Raji (cell line): ENCODE results near the gene SNAPIN.

Experiments used
- POLR2A ChIP-seq: IDR thresholded peaks from 2 replicates; pipeline ENCODE4 v1.6.1; 2011; ENCODE audit warnings: low read depth, low read length, control low read depth; ENCODE audit not compliant: insufficient read depth

The SNAPIN gene

DNA sequence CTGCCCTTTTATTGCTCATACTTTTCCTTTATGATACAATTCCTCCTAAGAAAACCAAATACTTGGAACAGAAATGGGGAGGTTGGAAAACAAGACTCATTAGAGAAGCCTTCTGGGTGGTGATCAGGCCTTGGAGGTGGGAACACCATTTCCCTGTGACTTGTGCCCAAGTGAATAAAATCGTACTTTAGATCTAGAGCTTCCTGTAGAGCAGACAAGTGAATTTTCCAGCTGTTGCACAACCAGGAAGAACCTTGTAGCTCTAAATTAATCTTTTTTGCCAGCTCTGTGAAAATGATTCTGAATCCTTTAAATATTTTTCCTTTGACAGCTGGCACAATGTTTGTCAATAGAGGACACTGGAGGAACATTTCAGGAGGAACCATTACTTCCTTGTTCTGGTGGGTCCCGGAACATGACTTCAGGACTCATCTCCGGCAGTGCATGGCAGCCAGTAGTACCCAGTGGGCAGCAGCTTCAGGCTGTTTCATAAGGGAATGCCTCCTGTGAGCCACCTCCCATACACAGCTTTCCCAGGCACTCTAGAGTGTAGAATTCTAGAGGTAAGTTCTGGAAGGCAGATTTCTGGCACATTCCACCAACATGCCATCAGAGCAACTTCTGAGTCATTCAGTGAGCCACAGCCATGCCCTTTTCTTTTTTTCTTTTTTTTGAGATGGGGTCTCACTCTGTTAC lies 5.5 kb upstream of the SNAPIN start:
- TF ChIP-seq POLR2A = no peak

DNA sequence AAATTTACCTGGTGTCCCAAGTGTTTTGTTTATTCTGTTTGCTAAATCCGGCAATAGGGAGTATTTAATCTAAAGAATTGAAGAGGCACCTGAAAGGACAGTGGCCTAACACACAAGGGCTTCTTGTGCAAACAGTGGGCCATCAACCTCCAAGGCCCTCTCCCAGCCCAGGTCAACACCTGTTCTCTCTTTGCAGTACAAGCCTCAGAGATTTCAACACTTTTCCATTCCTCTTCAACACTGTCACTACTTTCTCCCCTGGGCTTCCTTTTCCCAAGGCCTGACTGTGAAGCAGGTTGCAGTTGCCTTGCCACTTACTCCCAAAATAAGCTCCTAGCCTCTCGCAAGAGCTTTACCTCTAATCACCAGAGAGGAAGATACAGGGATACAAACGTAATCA lies 3.2 kb upstream of the SNAPIN start:
- no peak for TF ChIP-seq POLR2A

DNA sequence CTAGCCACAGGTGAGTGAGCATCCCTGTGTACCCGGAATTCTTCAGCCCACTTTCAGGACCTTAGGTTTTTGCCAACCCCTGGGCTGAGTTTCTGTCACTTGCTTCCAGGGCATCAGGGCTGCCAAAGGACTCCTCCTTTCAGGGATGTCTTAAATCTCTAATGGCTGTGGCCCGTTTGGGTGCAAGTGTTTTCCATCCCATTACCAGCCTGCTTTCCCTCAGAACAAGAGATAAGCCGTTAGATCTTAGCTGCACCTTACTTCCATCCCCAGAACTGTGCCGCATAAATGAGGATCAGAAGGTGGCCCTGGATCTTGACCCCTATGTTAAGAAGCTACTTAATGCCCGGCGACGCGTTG lies 652 bp downstream of the SNAPIN start:
- TF ChIP-seq POLR2A = no peak

DNA sequence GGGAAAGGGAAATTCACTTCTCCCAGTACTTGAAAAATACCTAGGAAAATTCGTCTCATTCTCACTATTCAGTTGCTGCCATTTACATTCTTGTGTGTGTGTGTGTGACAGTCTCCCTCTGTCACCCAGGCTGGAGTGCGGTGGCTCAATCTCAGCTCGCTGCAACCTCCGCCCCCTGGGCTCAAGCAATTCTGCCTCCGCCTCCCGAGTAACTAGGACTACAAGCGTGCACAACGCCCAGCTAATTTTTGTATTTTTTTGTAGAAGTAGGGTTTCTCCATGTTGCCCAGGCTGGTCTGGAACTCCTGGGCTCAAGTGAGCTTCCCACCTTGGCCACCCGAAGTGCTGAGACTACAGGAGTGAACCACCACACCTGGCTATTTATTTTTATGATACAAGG lies 1.2 kb downstream of the SNAPIN start:
- no peak for TF ChIP-seq POLR2A

DNA sequence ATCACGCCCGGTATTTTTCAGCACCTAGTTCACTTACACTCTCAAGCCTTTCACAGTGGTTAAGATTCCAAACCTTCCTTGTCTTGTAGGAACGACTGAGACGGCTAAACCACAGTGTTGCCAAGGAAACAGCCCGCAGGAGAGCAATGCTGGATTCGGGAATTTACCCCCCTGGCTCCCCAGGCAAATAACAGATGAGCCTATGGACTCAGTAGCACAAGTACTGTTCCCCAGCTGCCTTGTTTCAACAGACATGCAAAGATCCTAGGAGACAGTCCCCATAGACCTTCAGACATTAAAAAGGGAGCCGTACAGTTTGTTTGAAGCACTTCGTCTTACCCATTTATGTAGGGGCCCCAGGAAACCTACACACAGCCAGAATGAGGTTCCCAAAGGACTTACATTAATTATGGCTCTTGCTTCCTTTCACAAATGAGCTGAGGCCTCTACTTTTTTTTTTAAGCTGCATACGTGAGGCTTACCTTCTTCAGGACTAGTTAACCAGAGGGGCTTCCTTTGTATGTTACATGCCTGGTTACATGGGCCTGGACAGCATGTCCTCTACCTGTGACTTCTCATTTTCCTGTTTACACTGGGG lies 2.7 kb downstream of the SNAPIN start:
- no peak for TF ChIP-seq POLR2A

DNA sequence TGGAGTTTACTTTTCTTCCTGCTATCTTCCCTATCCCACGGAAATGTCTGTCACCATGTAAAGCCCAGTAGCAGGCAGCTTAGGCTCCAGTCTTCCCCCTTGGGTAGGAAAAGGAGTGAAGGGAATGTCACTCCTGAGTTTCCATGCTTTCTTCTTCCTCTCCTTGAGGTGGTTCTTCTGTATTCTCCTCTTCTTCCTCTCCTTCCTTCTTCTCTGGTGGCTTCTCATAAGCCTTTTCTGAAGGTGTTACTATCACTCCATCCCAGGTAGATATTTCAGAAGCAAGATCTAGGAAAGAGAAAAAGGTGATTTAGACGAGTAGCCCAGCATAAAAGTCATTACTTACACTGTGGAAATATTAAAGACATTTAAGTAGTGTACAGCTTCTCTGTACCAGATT lies 3.8 kb downstream of the SNAPIN start:
- TF ChIP-seq POLR2A = no peak

DNA sequence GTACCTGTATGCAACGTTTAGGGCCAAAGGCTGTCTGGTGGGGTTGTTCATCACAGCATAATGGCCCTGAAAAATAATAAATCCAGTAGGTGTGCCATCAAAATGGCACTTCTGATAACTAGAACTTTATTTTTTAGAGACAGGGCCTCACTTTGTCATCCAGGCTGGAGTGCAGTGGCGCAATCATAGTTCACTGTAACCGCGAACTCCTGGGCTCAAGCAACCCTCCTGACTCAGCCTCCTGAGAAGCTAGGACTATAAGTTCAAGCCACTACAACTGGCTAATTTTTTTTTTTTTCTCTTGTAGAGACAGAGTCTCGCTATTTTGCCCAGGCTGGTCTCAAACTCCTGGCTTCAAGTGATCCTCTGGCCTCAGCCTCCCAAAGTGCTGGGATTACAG lies 4.7 kb downstream of the SNAPIN start:
- no peak for TF ChIP-seq POLR2A

DNA sequence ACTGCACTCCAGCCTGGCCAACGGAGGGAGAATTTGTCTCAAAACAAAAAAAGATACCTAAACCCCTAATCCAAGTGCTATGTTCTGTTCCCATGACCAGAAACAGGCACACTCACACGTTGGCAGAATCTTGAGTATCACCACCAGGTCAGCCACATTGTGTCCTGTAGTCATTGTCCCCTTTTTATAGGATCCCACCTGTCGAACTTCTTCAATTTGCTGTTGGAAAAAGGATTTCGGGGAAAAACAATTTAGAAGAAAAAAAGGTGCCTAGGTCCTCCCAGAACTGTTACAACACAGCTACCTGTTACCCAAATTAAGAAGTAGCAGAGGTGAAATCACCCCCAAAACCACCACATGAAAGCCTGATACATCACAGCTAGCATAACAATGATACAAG lies 8.9 kb downstream of the SNAPIN start:
- no peak for TF ChIP-seq POLR2A

DNA sequence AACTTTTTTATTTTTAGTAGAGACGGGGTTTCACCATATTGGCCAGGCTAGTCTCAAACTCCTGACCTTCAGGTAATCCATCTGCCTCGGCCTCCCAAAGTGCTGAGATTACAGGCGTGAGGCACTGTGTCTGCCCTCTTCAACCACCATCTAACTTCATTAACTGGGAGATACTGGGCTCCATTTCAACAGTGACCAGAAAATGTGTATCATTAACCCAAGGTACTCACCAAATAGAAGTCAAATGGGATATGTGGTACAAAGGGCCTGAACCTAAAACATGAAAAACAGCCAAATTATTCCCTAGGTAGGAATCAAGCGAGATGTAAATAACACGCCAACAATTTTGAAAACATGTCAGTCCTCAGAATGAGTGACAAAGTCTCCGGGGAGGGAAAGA lies 11.1 kb downstream of the SNAPIN start:
- no peak for TF ChIP-seq POLR2A

DNA sequence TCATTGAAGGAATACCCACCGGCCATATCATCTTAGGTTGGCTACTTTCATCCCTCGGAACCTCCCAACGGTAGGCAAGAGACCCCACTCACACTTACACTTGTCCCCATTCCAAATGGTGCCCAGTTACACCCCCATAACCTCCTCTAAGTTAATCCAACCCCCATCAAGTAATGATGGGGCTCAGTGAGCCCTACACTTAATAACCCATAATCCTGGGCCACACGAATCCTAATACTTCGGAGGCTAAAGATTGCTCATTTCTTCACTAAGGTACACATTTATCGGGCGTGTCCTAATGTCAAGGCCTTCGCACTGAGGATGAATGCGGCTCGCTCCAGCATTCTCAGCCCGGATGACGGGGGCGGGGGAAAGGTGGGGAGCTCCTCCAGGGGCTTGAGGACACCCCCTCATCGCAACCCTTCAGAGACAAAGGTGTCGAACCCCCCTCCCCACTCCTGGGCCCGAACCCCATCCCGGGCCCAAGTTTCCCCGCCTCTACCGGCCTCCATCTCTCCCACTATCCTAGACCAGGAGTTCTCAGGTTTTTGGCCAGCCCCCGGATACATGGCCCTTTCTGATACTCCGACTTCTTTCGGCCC lies 11.9 kb downstream of the SNAPIN start:
- TF ChIP-seq POLR2A = no peak

DNA sequence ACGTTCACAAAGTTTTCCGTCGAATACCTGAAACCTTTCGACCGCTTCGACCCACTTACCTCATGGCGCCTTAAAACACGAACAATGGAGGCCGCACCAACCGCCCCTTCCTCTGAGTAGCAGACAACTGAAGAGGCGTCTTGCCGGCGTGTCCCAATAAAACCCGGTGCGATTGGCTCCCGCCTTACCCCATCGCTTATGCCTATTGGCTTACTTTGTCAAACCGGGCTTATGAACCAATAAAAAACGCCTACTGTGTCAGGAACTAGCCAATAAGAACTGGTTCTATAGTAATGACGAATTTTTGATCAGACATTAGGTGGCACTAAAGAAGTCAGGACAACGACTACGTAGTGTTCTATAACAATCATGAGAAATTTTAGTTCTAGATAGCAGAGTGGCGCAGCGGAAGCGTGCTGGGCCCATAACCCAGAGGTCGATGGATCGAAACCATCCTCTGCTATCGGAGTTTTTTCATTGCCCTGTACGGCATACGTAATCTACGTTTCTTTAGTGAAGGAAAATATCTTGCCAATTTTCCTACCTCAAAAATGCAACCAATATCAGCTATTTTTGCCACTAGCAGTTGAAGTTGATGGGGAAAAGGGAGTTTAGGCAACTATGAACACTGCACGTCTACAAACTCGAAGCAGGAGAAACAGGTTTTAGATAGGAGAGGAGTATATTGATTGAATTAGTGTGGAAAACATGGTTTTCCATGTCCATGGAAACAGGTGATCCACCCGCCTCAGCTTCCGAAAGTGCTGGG lies 12.5 kb downstream of the SNAPIN start, which contains the start of gene ILF2:
TSS of gene ILF2 (minus strand) at position 135 of the 769 bp plus-strand sequence. CDS start at position 64, 71 bp downstream.
- TF ChIP-seq POLR2A = peak; percentile 92

DNA sequence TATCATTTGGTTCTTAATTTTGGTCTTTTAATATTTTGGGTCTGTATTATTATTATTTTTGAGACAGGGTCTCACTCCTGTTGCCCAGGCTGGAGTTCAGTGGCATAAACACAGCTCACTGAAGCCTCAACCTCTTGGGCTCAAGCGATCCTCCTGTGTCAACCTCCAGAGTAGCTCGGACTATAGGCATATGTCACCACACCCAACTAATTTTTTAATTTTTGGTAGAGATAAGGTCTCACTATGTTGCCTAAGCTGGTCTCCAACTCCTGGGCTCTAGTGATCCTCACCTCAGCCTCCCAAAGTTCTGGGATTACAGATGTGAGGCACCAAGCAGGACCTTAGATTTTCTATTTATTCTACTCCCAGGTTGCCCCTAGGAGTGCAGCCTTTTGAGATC lies 15.0 kb downstream of the SNAPIN start:
- TF ChIP-seq POLR2A = no peak

DNA sequence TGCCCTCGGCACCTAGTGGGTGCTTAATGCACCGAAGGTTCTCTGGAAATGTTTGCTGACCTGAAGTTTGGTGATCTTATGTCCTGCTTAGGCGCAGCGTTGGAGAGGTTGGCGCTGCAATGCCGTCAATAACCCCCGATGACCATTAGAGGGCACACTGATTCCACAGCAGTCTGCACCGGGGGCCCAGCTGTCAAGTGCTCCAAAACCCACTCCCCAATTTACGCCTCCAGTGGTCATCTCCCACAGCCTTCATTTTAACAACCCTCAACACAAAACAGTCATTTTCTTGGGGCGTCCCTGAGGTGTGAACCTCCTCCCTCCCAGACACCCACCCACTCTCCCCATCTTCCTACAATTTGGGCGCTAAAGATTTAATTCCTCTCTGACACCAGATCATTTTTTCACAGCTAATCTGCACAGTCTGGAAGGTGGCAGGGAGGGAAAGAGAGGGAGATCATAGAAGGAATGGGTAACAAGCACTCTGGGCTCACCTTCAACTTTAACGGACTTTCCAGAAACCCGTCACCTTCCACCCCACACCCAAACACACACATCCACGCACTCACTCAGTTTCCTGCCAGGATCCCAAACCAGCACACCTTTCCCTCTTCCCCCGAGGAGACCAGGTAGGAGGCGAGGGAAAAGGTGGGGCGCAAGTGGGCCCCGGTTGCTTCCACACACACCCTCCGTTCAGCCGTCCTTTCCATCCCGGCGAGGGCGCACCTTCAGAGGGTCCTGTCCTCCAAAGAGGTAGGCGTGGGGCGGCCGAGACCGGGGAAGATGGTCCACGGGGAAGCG lies 19.4 kb downstream of the SNAPIN start:
- TF ChIP-seq POLR2A = no peak

DNA sequence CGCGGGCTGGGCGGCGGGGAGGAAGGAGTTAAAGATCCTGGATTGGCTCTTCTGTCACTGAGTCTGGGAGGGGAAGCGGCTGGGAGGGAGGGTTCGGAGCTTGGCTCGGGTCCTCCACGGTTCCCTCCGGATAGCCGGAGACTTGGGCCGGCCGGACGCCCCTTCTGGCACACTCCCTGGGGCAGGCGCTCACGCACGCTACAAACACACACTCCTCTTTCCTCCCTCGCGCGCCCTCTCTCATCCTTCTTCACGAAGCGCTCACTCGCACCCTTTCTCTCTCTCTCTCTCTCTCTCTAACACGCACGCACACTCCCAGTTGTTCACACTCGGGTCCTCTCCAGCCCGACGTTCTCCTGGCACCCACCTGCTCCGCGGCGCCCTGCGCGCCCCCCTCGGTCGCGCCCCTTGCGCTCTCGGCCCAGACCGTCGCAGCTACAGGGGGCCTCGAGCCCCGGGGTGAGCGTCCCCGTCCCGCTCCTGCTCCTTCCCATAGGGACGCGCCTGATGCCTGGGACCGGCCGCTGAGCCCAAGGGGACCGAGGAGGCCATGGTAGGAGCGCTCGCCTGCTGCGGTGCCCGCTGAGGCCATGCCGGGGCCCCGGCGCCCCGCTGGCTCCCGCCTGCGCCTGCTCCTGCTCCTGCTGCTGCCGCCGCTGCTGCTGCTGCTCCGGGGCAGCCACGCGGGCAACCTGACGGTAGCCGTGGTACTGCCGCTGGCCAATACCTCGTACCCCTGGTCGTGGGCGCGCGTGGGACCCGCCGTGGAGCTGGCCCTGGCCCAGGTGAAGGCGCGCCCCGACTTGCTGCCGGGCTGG lies 20.2 kb downstream of the SNAPIN start, which contains the start of gene NPR1:
TSS of gene NPR1 (plus strand) at position 170 of the 818 bp plus-strand sequence. CDS start at position 591, 421 bp downstream.
- no peak for TF ChIP-seq POLR2A
